Measurements from ENCODE around the gene HSD3B2.

Gene HSD3B2

GRCh38 chr1:119404736-119405135 is 10.2 kb upstream of the HSD3B2 start:
- DNase-seq = no peak

GRCh38 chr1:119409731-119410130 is 5.2 kb upstream of the HSD3B2 start:
- DNase-seq = no peak

GRCh38 chr1:119410961-119411360 is 4.0 kb upstream of the HSD3B2 start:
- DNase-seq = no peak

- no peak for DNase-seq
Measured at GRCh38 chr1:119416006-119416640, 1.2 kb downstream of the HSD3B2 start.

- no peak for DNase-seq
Measured at GRCh38 chr1:119419109-119419508, 4.2 kb downstream of the HSD3B2 start.

GRCh38 chr1:119420638-119421037 is 5.7 kb downstream of the HSD3B2 start:
- DNase-seq = no peak

GRCh38 chr1:119422631-119423030 is 7.7 kb downstream of the HSD3B2 start:
- no peak for DNase-seq

- no peak for DNase-seq
Measured at GRCh38 chr1:119428991-119429390, 14.0 kb downstream of the HSD3B2 start.

GRCh38 chr1:119429687-119430086 is 14.7 kb downstream of the HSD3B2 start:
- DNase-seq = no peak

- DNase-seq = no peak
Measured at GRCh38 chr1:119430486-119430885, 15.5 kb downstream of the HSD3B2 start.

- DNase-seq = no peak
Measured at GRCh38 chr1:119431836-119432235, 16.9 kb downstream of the HSD3B2 start.

- no peak for DNase-seq
Measured at GRCh38 chr1:119435052-119435451, 20.1 kb downstream of the HSD3B2 start.

GRCh38 chr1:119438761-119439160 is 23.8 kb downstream of the HSD3B2 start:
- DNase-seq = no peak

GRCh38 chr1:119440721-119441307 is 25.9 kb downstream of the HSD3B2 start:
- DNase-seq = no peak

- no peak for DNase-seq
Measured at GRCh38 chr1:119442756-119443155, 27.8 kb downstream of the HSD3B2 start.

GRCh38 chr1:119446321-119446720 is 31.4 kb downstream of the HSD3B2 start:
- DNase-seq = no peak

GRCh38 chr1:119447344-119448126 is 32.6 kb downstream of the HSD3B2 start:
- no peak for DNase-seq

GRCh38 chr1:119448127-119448511 is 33.2 kb downstream of the HSD3B2 start:
- no peak for DNase-seq

- no peak for DNase-seq
Measured at GRCh38 chr1:119449971-119450370, 35.0 kb downstream of the HSD3B2 start.

GRCh38 chr1:119451158-119451557 is 36.2 kb downstream of the HSD3B2 start:
- no peak for DNase-seq

GRCh38 chr1:119452091-119452490 is 37.1 kb downstream of the HSD3B2 start:
- no peak for DNase-seq

GRCh38 chr1:119453021-119453420 is 38.1 kb downstream of the HSD3B2 start:
- no peak for DNase-seq

- DNase-seq = no peak
Measured at GRCh38 chr1:119462964-119463363, 48.0 kb downstream of the HSD3B2 start.

- no peak for DNase-seq
Measured at GRCh38 chr1:119463569-119463968, 48.6 kb downstream of the HSD3B2 start.

Data from GDM1 (cell line).